HG03354 (cell line): ENCODE data around the gene PPP2R5E.
"Not testable (repeated sequence)": the region's sequence is repeated elsewhere in the genome, so short reads cannot be mapped to it uniquely, and the experiment has no call there.

Source experiments
- ATAC-seq: cut with Tn5 transposase; IDR thresholded peaks from one replicate; pipeline ENCODE4 v1.9.1; 2021; ENCODE audit warnings: mild to moderate bottlenecking; ENCODE audit not compliant: unreplicated experiment, poor library complexity, severe bottlenecking

Gene PPP2R5E

DNA sequence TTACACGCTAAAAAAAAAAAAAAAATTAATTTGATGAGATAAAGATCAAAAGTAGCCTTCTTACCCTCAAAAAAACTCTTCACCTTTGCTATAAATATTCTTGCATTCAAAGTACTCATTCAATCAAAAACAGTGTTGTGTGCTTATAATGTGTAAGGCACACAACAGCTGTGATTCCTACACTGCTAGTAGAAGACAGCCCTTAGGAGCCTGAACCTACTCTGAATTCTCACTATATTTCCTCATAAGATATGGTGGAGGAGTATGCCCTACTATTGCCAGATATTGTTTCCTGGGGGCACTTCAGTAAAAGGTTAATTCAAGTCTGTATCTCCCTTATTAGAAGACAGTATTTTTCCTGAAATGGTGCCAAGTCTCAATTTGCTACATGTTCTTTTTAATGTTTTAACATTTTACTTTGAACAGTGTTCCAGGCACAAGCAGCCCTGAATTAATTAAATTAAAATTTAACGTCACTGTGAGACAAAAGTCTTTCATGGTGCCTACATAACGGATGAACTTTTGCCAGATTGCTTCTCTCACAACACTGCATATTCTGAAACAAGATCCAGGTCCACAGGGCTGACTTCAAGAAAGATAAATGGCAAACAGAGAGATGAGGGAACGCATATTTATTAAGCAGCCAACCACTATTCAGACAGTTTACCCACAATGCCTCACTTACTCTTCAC lies 19.3 kb downstream of the PPP2R5E start:
- no peak for ATAC-seq

DNA sequence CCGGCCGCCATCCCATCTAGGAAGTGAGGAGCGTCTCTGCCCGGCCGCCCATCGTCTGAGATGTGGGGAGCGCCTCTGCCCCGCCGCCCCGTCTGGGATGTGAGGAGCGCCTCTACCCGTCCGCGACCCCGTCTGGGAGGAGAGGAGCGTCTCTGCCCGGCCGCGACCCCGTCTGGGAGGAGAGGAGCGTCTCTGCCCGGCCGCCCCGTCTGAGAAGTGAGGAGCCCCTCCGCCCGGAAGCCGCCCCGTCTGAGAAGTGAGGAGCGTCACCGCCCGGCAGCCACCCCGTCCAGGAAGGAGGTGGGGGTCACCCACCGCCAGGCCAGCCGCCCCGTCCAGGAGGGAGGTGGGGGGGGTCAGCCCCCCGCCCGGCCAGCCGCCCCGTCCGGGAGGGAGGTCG lies 20.7 kb downstream of the PPP2R5E start:
- not testable (repeated sequence) for ATAC-seq

DNA sequence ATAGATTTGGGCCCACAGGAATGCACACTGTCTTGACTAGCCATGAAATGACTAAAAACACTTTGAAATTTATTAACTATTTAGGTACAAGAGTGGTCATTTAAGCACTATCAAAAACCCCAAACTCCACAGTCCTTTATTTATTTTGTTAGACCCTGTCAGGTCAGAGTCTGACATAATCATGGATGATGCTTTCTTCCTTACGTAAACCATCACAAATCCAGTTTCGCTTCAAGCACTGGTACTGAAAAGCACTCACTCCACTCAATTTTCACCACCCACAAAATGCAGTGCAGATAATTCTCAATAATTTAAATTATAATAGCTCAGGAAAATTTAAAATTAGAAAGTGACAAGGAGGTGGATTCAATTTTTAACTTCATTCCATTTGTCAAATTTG lies 25.8 kb downstream of the PPP2R5E start:
- no peak for ATAC-seq

DNA sequence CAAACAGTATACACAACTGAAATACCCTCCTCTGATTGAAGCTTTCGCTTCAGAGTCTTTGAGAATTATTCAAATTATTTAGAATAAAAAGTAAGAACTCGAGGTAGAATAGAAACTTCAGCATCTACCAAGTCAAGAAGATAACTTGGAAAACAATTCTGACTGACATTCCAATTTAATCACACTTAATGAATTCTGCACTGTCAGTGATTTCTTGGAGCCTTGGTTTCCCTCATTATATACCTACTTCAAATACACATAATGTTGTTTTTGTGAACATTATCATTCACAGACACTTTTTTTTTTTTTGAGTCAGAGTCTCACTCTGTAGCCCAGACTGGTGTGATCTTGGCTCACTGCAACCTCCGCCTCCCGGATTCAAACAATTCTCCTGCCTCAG lies 27.9 kb downstream of the PPP2R5E start:
- no peak for ATAC-seq

DNA sequence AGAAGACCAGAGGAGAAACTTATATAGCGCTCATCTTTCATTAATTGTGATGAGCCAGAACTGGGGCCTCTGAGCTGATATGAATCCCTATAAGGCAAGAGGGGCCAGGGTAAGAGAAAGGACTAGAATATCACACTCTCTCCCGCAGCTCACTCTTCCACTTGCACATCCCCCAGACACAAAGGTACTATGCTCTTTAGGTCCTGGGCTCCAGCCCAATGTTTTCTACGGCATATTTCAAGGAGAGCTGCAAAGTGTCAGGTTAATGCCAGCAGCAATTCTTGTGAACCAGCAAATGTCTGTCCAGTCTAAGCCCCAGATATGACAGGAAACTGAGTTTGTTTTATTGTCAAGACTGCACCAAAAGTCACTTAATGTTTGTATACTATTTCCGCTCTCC lies 29.4 kb downstream of the PPP2R5E start:
- ATAC-seq = no peak

DNA sequence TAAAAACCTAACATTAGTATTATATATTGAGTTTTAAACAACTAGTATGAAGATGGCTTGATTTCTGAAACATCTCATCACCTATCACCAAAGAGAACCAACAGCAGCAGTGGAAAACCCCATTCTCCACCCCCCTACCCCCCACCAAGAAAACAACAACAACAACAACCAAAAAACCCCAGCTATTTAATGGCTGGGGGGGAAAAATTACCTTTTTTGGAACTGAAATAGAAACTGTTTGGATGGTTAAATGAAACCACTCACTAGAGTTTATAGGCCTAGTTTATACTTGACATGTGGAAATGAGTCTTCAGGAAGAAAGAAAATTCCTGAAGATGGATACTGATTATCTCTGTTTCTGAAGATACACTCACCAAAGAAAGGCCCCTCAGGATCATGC lies 30.3 kb downstream of the PPP2R5E start:
- ATAC-seq = no peak

DNA sequence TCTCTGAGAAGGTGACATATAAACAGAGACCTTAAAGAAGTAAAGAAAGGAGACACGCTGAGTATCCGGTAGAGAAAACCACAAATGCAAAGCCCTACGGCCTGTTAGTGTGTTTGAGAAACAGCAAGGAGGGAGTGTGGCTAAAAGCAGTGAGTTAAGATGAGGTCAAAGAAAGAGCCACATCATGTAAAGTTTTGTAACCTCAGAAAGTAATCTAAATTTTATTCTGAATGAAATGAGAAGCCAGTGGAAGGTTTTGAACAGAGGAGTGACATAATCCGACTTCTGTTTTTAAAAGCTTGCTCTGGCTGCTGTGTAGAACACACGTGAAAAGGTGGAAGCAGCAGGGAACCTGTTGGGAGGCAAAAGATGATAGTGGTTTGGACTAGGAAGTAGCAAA lies 32.6 kb downstream of the PPP2R5E start:
- ATAC-seq = peak; percentile 87

DNA sequence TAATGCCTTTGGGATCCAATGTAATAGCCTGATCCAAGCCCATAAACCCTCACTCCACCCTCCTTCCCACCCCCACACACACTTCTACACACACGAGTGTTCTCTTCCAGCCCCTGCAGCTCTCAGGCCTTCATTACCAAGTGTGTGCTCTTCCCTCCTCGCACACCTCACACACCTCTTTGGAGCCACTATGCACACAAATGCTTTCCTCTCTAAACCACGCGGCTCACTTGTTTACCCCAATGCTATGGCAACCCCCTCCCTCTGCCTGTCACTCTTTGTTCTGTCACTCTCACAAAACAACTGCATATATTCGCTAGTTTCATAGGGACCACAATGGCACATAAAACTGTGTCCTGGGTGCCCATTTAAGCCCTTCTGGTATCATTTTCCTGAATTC lies 35.1 kb downstream of the PPP2R5E start:
- no peak for ATAC-seq

DNA sequence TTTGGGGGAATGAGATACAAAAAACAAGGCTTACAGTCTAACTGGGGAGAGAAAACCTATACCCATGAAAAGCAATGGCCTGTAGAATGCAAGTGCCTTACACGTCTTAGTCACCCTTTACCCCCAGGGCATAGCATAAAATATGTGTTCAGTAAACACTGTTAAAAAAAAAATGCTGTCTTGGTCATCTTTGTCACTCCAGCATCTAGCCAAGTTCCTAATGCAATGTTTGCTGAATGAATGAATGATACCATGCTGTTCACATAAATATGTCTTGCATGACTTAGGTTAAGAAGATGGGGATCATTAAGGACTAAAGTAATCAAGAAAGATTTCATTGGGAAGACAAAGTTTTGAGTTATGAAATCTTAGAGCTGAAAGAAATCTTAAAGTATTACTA lies 38.5 kb downstream of the PPP2R5E start:
- no peak for ATAC-seq

DNA sequence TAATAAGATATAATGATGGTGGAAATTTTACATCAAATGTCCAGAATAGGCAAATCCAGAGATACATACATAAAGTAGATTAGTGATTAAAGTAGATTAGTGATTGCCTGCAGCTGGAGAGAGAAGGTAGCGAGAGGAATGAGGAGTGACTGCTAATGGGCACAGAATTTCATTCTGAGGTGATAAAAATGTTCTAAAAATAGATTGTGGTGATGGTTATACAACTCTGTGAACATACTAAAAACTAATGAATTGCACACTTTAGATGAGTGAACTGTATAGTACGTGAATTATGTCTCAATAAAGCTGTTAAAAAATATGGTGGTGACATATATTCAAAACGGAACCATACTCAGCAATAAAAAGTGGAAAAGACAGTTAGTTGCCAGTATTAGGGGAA lies 41.7 kb downstream of the PPP2R5E start:
- no peak for ATAC-seq

DNA sequence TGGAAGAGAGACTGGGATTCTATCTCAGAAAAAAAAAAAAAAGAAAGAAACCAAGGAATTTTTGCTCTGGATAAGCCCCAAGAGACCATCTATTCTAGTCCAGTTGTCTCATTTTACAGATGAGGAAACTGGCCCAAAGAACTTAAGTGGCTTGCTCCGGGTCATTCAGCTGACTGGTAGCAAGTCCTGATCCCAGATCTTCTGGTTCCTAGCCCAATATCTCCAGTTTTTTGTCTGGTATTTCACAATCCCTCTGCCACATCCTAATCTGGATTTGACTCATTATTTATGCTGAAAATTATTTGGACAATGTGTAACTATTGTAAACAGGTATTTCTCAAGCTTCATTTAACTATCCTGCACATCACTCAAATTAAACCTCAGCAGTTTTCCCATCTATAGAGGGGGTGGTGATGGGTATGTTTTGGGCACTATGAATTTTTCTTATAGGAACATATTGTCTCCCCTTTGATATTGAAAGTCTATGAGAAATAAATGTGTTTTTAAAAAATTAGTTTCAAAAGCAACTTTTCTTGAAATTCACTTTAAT lies 43.4 kb downstream of the PPP2R5E start:
- ATAC-seq = no peak

DNA sequence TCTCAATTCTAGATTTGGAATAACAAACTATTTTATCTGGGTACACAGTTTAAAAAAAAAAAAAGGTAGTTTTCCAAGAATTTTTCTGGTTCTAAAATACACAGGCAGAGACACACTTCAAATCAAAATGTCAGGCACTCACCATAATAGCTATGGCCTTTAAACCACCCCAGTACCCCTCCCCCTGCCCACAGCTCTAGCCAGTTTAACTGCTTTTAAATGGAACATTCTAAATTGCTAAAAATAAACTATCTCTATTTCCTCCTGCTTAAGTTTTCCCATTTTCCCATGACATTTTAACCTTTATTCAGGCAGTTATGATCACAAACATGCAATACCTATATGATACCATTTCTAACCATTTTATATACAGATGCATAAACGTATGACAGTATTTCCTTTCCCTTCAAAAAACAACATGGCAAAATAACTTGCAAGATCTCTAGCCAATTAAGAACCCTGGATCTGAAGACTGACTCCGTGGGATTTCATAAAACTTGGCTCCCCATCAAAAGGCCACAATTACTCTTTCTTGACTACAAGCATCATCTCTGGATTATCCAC lies 46.3 kb downstream of the PPP2R5E start:
- ATAC-seq = no peak

DNA sequence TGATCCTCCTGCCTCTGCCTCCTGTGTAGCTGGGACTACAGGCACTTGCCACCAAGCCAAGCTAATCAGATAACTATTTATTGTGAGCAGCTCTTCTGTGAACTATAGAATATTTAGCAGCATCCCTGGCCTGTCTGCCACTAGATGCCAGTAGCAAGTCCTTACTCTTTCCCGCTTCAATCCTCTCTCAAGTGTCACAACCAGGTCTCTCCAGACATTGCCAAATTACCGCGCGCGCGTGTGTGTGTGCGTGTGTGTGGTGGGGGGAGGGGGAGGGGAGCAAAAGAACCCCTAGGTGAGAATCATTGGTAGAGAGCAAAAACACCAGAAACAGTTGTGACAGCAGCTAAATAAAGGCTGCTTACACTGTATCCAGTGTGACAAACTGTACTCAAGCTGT lies 49.9 kb downstream of the PPP2R5E start:
- no peak for ATAC-seq

DNA sequence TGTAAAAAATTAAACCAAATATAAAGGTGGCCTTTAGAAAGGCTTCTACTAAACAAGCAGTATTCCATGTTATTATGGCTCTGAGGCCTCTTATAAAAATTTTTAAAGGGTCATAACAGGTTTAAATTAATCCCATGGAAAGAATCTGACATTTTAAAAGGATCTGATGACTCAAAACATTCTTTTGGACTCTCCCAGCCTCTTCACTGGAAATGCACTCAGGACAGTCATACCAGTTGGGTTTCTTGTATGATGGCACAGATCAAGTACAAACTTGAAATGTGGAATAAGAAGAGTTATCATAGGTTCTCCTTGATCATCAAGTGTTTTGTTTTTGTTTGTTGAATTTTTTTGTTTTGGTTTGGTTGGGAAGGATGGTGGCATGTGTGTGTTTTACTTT lies 50.8 kb downstream of the PPP2R5E start:
- no peak for ATAC-seq

DNA sequence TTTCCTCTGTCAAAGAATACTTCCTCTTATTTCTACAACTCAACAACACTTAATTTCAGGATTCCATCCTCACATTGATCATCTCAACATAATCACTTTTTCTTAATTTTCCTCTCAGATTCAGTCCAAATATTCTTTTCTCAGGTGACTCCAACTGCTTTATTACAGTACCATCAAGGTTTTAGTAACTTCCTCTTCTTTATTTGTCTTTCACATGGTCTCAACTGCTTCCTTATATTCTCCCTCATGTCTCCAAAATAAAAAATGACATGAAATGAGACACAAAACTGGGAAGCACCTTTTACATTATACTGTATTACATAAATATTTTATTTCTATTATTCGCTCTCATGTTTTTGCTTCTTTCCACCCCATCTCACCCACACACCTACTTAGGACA lies 55.5 kb downstream of the PPP2R5E start:
- no peak for ATAC-seq

DNA sequence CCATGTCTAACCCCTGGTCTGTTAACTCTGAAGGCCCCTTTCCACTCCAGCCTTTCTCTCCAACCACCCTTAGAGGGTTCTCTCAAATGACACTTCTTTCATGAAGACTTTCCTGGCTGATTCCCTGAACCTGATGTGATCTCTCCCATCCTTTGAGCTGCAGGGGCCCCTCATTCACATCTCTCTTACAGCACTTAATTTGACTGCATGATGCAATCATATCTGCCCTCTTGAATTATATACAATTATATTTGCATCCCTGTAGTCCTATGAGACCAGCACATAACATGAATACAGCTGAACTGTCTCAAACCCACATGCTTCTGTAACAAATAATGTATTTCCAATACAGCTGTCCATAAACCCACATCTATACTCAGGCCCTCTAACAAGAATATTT lies 56.4 kb downstream of the PPP2R5E start:
- peak; percentile 42 for ATAC-seq

DNA sequence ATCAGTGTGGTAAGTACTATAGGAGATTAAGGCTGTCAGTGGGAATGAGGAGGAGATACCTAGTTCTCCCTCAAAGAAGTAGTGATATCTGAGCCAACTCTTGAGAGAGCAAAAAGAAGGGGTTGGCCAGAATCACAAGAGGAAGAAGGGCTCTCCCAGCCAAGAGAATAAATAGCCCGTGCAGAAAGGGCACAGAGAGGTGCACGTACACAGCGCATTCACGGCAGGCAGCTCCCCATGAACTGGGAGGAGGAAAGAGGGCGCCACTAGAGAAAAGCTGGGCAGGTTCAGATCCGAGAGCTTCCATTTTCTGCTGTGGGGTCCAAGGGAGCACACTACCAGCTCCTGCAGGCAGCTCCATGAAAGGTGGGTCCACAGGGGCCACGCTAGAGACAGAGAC lies 59.9 kb downstream of the PPP2R5E start:
- no peak for ATAC-seq

DNA sequence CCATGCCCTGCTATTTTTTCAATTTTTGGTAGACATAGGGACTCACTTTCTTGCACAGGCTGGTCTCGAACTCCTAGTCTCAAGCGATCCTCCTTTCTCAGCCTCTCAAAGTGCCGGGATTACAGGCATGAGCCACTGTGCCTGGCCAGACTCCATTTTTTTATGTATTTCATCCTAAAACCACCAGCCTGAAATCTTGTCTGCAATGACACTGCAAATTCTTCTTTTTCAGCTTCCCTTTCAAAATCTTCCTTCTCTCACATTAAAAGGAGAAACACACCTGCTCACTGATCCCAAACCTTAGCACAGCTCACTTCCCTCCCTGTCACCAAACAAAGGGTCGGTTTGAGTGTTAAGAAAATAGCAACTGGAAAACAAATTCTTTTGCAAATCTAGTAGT lies 62.6 kb downstream of the PPP2R5E start:
- no peak for ATAC-seq

DNA sequence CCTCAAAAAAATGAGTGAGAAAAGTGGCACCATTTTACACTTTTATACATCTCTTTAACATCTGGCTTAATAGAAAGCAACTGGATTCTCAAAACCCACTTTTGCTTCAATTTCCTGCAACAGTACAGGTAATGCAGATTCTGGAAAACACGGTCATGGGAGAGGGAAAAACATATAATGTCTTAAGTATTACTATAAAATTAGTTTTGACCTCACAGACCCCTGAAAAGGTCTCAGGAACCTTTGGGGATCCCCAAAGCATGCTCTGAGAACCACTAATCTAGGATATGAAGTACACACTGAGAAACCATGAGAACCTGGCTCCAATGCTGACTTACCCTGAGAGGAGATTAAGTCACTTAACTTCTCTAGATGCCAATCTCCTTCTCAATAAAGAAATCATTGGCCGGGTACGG lies 64.7 kb downstream of the PPP2R5E start:
- ATAC-seq = peak; percentile 63

DNA sequence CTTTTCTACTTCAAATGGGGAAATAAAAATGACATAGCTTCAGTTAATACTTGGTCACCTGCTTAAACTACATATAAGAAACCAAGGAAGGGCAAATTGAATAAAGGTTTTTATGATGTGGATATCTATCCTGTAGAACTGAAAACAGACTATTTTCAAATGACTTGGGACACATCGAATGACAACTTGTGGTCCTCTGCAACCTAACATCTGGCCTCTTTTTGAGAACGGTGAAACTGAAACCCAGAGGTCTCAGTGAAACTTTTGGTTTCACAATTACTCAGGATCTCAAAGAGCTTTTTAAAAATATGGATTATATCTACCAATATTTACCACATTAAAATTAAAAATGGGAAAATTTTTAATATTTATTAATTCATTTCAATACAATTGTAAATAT lies 65.2 kb downstream of the PPP2R5E start:
- ATAC-seq = peak; percentile 84

DNA sequence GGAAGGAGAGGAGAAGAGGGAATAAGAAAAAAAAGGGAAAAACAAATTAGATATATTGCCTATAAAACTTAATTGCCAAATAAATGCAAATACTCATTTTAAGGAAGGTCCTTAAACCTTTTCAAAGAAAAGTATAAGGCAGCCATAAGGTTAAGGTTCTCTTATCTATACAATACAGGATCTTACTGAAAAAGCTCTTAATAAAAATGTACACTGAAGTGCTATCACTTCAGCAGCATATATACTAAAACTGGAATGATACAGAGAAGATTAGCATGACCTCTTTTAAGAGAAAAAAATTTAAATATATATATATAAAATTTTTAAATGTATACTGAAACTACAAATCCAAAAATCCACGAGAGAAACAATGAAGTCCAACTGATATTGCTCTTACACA lies 65.6 kb downstream of the PPP2R5E start:
- ATAC-seq = no peak

DNA sequence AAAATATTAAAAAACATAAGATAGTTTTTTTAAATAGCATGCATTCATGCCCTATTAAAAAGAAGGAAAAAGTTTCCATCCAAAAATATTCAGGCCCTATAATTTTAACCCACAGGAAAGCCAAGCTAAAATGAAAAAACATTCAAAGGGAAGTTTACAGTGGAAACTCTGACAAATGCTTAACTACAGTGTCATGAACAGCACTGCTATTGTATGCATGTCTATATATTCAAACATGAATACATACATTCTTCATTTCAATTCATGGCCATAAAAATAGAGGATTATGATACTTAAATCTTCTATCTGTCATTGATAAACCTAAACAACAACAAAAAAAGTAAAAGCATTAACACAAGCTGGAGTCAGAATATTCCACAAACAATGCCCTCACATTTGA lies 67.4 kb downstream of the PPP2R5E start:
- ATAC-seq = no peak
